Measurements from ENCODE around the gene OR51D1. TPM values are rescaled to one million over a fixed set of nuclear protein-coding genes. Genes with fewer than 3 reads are reported as not detected.
A peak's percentile ranks its signal among the peaks of the same experiment; 100 is the strongest.

The OR51D1 gene
- total and polyA plus RNA-seq, 7 donors, result not detected

DNA sequence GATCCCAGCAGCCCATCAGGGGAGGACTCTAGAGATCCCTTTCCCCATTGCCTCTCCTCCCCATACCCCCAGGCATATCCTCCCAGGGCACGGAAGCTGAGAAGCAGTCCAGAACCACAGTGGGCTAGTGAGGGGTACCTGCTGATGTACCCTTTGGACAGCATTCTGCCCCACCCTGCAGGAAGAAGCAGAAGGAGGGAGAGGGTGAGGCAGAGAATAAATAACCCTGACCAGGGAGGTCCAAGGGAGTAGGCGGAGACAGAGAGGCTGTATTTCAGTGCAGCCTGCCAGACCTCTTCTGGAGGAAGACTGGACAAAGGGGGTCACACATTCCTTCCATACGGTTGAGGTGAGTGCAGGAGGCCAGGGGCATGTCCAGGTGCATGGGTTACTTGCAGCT, 6.4 kb downstream of the OR51D1 start, which contains the start of gene OR51E1:
Gene OR51E1 (plus strand): TSS at position 301 of the 400 bp plus-strand sequence. CDS start 8,545 bp downstream, outside the sequence.
- H3K36me3 ChIP-seq, result no peaks in the 10 kb centered on the region
- intact Hi-C loops (cut with DNase I), result loop anchor here (5.0 kb wide), 1 partner anchor 54 kb away; the partner anchor contains the start of gene OR51E2
- WGBS, 2 donors, result 62 to 82% methylated on average over 3 of the region's 3 CpGs
- peaks cover 0 to 52% (median 47%) of the 10 kb centered on the region in 4 donors for H3K4me1 ChIP-seq
- no peak within 1 kb of the TSS for H3K4me3 ChIP-seq
- TF ChIP-seq POLR2A (IDR thresholded peaks at IDR 0.05) (no peak), CTCF (IDR thresholded peaks at IDR 0.05) (no peak), EP300 (IDR thresholded peaks at IDR 0.05) (no peak), POLR2AphosphoS5 (IDR thresholded peaks at IDR 0.05) (no peak)
- DNase-seq, result no peak
- H3K27ac ChIP-seq, result peak within 1 kb of the TSS in 1 of 4 donors; percentile 72
- no peaks in the 10 kb centered on the region for H3K9me3 ChIP-seq
- H3K27me3 ChIP-seq, result no peaks in the 10 kb centered on the region

DNA sequence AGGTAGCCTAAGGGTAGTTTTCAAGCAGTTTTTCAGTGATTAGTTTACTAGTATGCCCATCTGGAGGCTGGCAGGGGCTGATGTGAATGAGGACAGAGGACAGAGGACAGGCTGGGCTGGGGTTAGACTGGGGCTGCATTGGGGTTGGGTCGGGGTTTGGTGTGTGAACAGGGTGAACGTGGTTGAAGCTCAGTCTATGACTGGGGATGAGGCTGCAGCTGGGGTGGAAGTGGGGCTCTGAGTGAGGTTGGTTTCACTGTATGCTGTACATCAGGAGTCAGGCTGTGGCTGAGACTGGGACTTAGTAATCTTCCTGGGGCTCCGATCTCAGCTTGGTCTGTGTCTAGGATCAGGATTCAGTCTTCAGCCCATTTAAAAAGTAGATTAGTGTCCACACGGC, 7.0 kb downstream of the OR51D1 start:
- H3K4me1 ChIP-seq, result peaks cover 0 to 53% (median 47%) of the 10 kb centered on the region in 4 donors

GRCh38 chr11:4645974-4646373, 8.7 kb downstream of the OR51D1 start:
- Histone ChIP-seq H3K9me3 (no peaks in the 10 kb centered on the region), H3K4me1 (peaks cover 0 to 53% (median 47%) of the 10 kb centered on the region in 4 donors), H3K36me3 (no peaks in the 10 kb centered on the region), H3K27ac (peak overlapping the region; percentile 34 to 81 (median 70)), H3K27me3 (no peaks in the 10 kb centered on the region), H3K4me3 (no peak overlapping the region)
- WGBS, 2 donors, result 82% methylated on average over 2 of the region's 2 CpGs
- DNase-seq, result no peak
- TF ChIP-seq CTCF (IDR thresholded peaks at IDR 0.05) (no peak), POLR2AphosphoS5 (IDR thresholded peaks at IDR 0.05) (peak in 3 of 4 donors; percentile 8 to 53 (median 35)), EP300 (IDR thresholded peaks at IDR 0.05) (peak in 1 of 4 donors; percentile 28)
- intact Hi-C loops (cut with DNase I), result no loop called here

More for the DNA sequence above, 7.0 kb downstream of the OR51D1 start:
- no peak for TF ChIP-seq CTCF (IDR thresholded peaks at IDR 0.05)
- TF ChIP-seq EP300 (IDR thresholded peaks at IDR 0.05), result no peak
- TF ChIP-seq POLR2AphosphoS5 (IDR thresholded peaks at IDR 0.05), result no peak
- Histone ChIP-seq H3K36me3 (no peaks in the 10 kb centered on the region), H3K27ac (peak overlapping the region in 1 of 4 donors; percentile 72), H3K4me3 (no peak overlapping the region), H3K9me3 (no peaks in the 10 kb centered on the region), H3K27me3 (no peaks in the 10 kb centered on the region)
- whole genome bisulfite sequencing, 2 donors, result 68 to 71% methylated on average over 4 of the region's 4 CpGs
- intact Hi-C loops (cut with DNase I), result loop anchor here (5.0 kb wide), 1 partner anchor 53 kb away; the partner anchor contains the start of gene OR51E2
- no peak for DNase-seq

- Histone ChIP-seq H3K36me3 (no peaks in the 10 kb centered on the region), H3K27me3 (no peaks in the 10 kb centered on the region), H3K9me3 (no peaks in the 10 kb centered on the region), H3K27ac (peak overlapping the region in 2 of 4 donors; percentile 7 to 72), H3K4me3 (no peak overlapping the region), H3K4me1 (peaks cover 0 to 53% (median 47%) of the 10 kb centered on the region in 4 donors)
- no peak for TF ChIP-seq POLR2A (IDR thresholded peaks at IDR 0.05)
- no peak for TF ChIP-seq CTCF (IDR thresholded peaks at IDR 0.05)
- TF ChIP-seq EP300 (IDR thresholded peaks at IDR 0.05), result no peak
- TF ChIP-seq POLR2AphosphoS5 (IDR thresholded peaks at IDR 0.05), result no peak
- WGBS, 2 donors, result 75 to 85% methylated on average over 4 of the region's 4 CpGs
- DNase-seq, result no peak
- intact Hi-C loops (cut with DNase I), result no loop called here
Observed at GRCh38 chr11:4647766-4648165, 10.5 kb downstream of the OR51D1 start.

Data from sigmoid colon (tissue), 7 donors.